Natural killer cell (primary cell): Measurements from ENCODE around the gene PPP2R1A. TPM values are rescaled to one million over a fixed set of nuclear protein-coding genes. Genes with fewer than 3 reads are reported as not detected.
"Not testable (repeated sequence)": the region's sequence is repeated elsewhere in the genome, so short reads cannot be mapped to it uniquely, and the experiment has no call there.

Experiments
- ATAC-seq, 3 donors: fragments of 150-1000 bp in 2 of 3; fragments of 200-7000 bp in 1 of 3; cut with Tn5 transposase; 1 replicate in 1 of 3; 2 replicates in 2 of 3; pipeline ENCODE4 v1.10.0; 2021; ENCODE audit warnings: mild to moderate bottlenecking in 2 of 3, moderate library complexity in 2 of 3
- DNase-seq, 2 donors: peaks; one replicate each; pipeline versions ENCODE4 v3.0.0 to v3.0.0-alpha.2; 2013 to 2021; ENCODE audit warnings: mixed read lengths in 1 of 2
- H3K27ac ChIP-seq: one replicate; pipeline ENCODE4 v1.5.1; 2013; ENCODE audit warnings: mild to moderate bottlenecking, low read length
- H3K27me3 ChIP-seq: one replicate; pipeline ENCODE4 v1.6.1; 2013; ENCODE audit warnings: low read length; ENCODE audit not compliant: control insufficient read depth, insufficient read depth
- H3K36me3 ChIP-seq: one replicate; pipeline ENCODE4 v1.6.1; 2013; ENCODE audit warnings: low read length; ENCODE audit not compliant: control insufficient read depth, insufficient read depth
- H3K4me1 ChIP-seq: one replicate; pipeline ENCODE4 v1.6.1; 2013; ENCODE audit warnings: low read length; ENCODE audit not compliant: control insufficient read depth, insufficient read depth
- H3K4me3 ChIP-seq: one replicate; pipeline ENCODE4 v1.5.1; 2013; ENCODE audit warnings: low read length
- H3K9me3 ChIP-seq: one replicate; pipeline ENCODE4 v1.6.1; 2013; ENCODE audit warnings: low read length; ENCODE audit not compliant: control insufficient read depth, insufficient read depth
- H3K27ac Mint-ChIP-seq, 2 donors: one replicate each; pipeline ENCODE4 v1.8.0; 2022; ENCODE audit warnings: mild to moderate bottlenecking in 2 of 2, mixed read lengths in 2 of 2, moderate library complexity in 1 of 2
- H3K27me3 Mint-ChIP-seq, 2 donors: one replicate each; pipeline ENCODE4 v1.8.0; 2022; ENCODE audit warnings: low read depth in 2 of 2, mixed read lengths in 2 of 2
- H3K36me3 Mint-ChIP-seq: one replicate; pipeline ENCODE4 v1.8.0; 2022; ENCODE audit warnings: mixed read lengths
- H3K4me1 Mint-ChIP-seq, 2 donors: one replicate each; pipeline ENCODE4 v1.8.0; 2022; ENCODE audit warnings: mixed read lengths in 2 of 2
- H3K4me3 Mint-ChIP-seq: one replicate; pipeline ENCODE4 v1.8.0; 2022; ENCODE audit warnings: mild to moderate bottlenecking, moderate library complexity, mixed read lengths
- H3K9me3 Mint-ChIP-seq, 2 donors: one replicate each; pipeline ENCODE4 v1.8.0; 2022; ENCODE audit warnings: mixed read lengths in 2 of 2
- CTCF ChIP-seq: fragments of 200-600 bp; IDR thresholded peaks from one replicate; pipeline ENCODE4 v1.8.0; 2022; ENCODE audit warnings: antibody characterized with exemption
- WGBS: methylation state at CpG from one replicate; pipeline ENCODE4 v1.1.7; 2013; ENCODE audit warnings: missing lambda C conversion rate; ENCODE audit not compliant: insufficient coverage; 5-methylcytosine and 5-hydroxymethylcytosine counted together
- intact Hi-C: fragments of 100-400 bp; cut with micrococcal nuclease; formaldehyde crosslinking; loops from one replicate; pipeline ENCODE4 v1.14.2; 2022
- total RNA-seq, 4 donors: library from RNA; stranded (reverse); fragments of 120-200 nt in 1 of 4; gene quantifications; one replicate each; pipeline versions ENCODE4 v1.2.3 to v1.2.4, GENCODE V29; 2013 to 2022

The PPP2R1A gene
- total RNA-seq, 3 donors from 2014 or later (not counting 1 experiment from before 2014, with no cell fraction given): 221 to 256 (median 232) TPM

GRCh38 chr19:52237771-52238400, 48.0 kb downstream of the PPP2R1A start:
- Histone ChIP-seq H3K9me3 (no peaks in the 10 kb centered on the region), H3K4me3 (no peak overlapping the region), H3K36me3 (no peaks in the 10 kb centered on the region), H3K4me1 (no peaks in the 10 kb centered on the region), H3K27ac (no peak overlapping the region), H3K27me3 (no peaks in the 10 kb centered on the region)
- peak; percentile 52 to 80 for DNase-seq
- H3K4me1 Mint-ChIP-seq: no peaks in the 10 kb centered on the region
- H3K27me3 Mint-ChIP-seq: peaks cover 0 to 3% of the 10 kb centered on the region in 2 donors
- no peak overlapping the region for H3K4me3 Mint-ChIP-seq
- peak; percentile 86 to 99 (median 89) for ATAC-seq
- no peaks in the 10 kb centered on the region for H3K36me3 Mint-ChIP-seq
- H3K27ac Mint-ChIP-seq: no peak overlapping the region
- TF ChIP-seq CTCF: peak; percentile 94
- intact Hi-C loops: loop anchor here (1.0 to 5.0 kb wide), 3 partner anchors 46 to 461 kb away; partner anchors contain the start of genes PPP2R1A and ZNF616
- 22% methylated on average over 8 of the region's 8 CpGs for WGBS
- no peaks in the 10 kb centered on the region for H3K9me3 Mint-ChIP-seq

DNA sequence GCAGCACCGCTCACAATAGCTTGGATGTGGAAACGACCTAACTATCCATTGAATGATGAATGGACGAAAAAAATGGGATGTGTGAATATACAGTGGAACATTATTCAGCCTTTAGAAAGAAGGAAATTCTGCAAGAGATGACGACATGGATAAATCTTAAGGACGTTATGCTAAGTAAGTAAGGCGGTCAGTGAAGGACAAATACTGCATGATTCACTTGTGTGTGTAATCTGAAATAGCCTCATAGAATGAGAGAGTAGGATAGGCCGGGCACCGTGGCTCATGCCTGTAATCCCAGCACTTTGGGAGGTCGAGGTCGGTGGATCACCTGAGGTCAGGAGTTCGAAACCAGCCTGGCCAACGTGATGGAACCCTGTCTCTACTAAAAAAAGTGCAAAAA, 54.2 kb downstream of the PPP2R1A start:
- Histone ChIP-seq H3K9me3 (no peaks in the 10 kb centered on the region), H3K36me3 (no peaks in the 10 kb centered on the region), H3K27me3 (no peaks in the 10 kb centered on the region), H3K27ac (no peak overlapping the region), H3K4me1 (no peaks in the 10 kb centered on the region), H3K4me3 (no peak overlapping the region)
- 85% methylated on average over 12 of the region's 12 CpGs for WGBS
- Mint-ChIP-seq H3K4me1 (no peaks in the 10 kb centered on the region), H3K9me3 (no peaks in the 10 kb centered on the region), H3K36me3 (no peaks in the 10 kb centered on the region), H3K27ac (no peak overlapping the region), H3K4me3 (no peak overlapping the region), H3K27me3 (peaks cover 0 to 3% of the 10 kb centered on the region in 2 donors)
- intact Hi-C loops: no loop called here
- ATAC-seq (no peak), DNase-seq (no peak)
- no peak for TF ChIP-seq CTCF

DNA sequence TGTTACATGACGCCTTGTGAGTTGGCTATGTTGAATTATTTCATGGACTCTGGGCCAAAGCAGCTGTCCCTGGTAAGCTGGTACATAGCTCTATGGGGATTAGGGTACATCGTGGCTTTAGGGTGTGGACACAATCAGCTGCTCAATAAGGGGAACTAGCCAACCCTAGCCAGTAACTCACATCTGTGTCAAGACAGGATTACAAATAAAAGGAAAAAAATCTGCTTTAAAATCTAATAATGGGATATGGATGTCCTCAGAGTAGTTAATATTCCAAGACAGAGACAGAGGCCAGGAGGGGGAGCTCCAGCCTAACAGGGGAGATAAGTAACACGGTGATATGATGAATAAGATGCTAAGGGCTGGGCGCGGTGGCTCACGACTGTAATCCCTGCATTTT, 58.4 kb downstream of the PPP2R1A start:
- H3K36me3 Mint-ChIP-seq: no peaks in the 10 kb centered on the region
- intact Hi-C loops: loop anchor here (5.0 kb wide), 1 partner anchor 499 kb away; no protein-coding TSS in a partner anchor
- ATAC-seq (peak; percentile 55 to 84 (median 81)), DNase-seq (peak; percentile 34 to 77)
- Histone ChIP-seq H3K27me3 (no peaks in the 10 kb centered on the region), H3K9me3 (no peaks in the 10 kb centered on the region), H3K4me3 (no peak overlapping the region), H3K36me3 (no peaks in the 10 kb centered on the region), H3K27ac (no peak overlapping the region), H3K4me1 (no peaks in the 10 kb centered on the region)
- WGBS: 29% methylated on average over 6 of the region's 6 CpGs
- no peak overlapping the region for H3K27ac Mint-ChIP-seq
- H3K9me3 Mint-ChIP-seq: no peaks in the 10 kb centered on the region
- H3K27me3 Mint-ChIP-seq: no peaks in the 10 kb centered on the region
- TF ChIP-seq CTCF: peak; percentile 46
- H3K4me1 Mint-ChIP-seq: no peaks in the 10 kb centered on the region
- H3K4me3 Mint-ChIP-seq: no peak overlapping the region

DNA sequence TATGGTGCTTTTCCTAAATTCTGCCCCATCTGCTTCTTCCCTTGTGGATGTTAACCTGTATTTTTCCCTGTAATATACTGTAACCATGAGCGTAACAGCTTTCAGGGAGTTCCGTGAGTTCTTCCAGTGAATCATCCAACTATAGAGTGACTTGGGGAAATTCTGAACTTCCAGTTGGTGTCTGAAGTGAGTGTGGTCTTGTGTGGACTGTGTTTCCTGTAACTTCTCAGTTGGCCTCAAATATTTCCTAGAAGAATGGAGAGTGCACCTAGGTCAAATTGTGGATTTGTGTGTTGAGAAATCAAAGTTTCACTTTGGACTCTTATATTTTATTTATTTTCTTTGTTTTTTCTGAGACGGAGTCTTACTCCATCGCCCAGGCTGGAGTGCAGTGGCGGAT, 68.6 kb downstream of the PPP2R1A start:
- Mint-ChIP-seq H3K27me3 (peaks cover 14 to 23% of the 10 kb centered on the region in 2 donors), H3K36me3 (no peaks in the 10 kb centered on the region), H3K27ac (no peak overlapping the region), H3K9me3 (no peaks in the 10 kb centered on the region), H3K4me3 (no peak overlapping the region), H3K4me1 (no peaks in the 10 kb centered on the region)
- Histone ChIP-seq H3K36me3 (no peaks in the 10 kb centered on the region), H3K27ac (no peak overlapping the region), H3K4me1 (no peaks in the 10 kb centered on the region), H3K4me3 (no peak overlapping the region), H3K27me3 (no peaks in the 10 kb centered on the region), H3K9me3 (no peaks in the 10 kb centered on the region)
- DNase-seq: no peak
- WGBS: 95% methylated on average over 5 of the region's 5 CpGs
- TF ChIP-seq CTCF: no peak
- ATAC-seq: no peak
- intact Hi-C loops: no loop called here

GRCh38 chr19:52265556-52265955, 75.7 kb downstream of the PPP2R1A start:
- H3K27me3 ChIP-seq, H3K4me1 Mint-ChIP-seq, ATAC-seq, H3K36me3 Mint-ChIP-seq, H3K9me3 Mint-ChIP-seq, DNase-seq, H3K4me3 Mint-ChIP-seq, intact Hi-C loops, H3K27ac Mint-ChIP-seq, H3K36me3 ChIP-seq, H3K27ac ChIP-seq, H3K4me3 ChIP-seq, H3K4me1 ChIP-seq, H3K9me3 ChIP-seq: not testable (repeated sequence)
- H3K27me3 Mint-ChIP-seq: peaks cover 9 to 16% of the 10 kb centered on the region in 2 donors
- WGBS: 72% methylated on average over 2 of the region's 6 CpGs
